ENCODE measurements around the gene RNASE4. TPM values are rescaled to one million over a fixed set of nuclear protein-coding genes. Genes with fewer than 3 reads are reported as not detected.

RNASE4 gene
- total RNA-seq, 1 donor from 2014 or later, result 5.3 TPM

DNA sequence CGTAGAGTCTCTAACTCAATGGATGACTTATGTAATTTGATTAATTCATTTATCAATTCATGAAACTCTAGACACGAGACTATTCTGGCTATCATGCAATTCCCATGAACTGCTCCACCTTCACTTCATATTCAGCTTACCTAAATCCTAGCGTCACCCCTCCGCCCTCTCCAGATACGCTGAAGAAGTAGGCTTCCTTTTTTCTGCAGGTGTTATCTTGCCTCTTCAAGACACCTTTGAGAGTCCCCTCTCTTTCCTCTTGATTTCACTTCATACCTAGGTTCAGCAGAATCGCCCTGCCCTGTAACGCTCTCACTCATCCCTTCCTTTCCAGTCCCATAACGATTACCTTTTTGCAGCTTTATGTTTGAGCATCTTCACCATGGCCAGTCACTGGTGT lies 4.0 kb upstream of the RNASE4 start:
- no peak overlapping the region for H3K4me3 Mint-ChIP-seq
- no peak for DNase-seq (ENCODE audit: low spot score in 2 of 2, unreplicated experiment in 2 of 2)
- H3K27me3 Mint-ChIP-seq (ENCODE audit: low read depth), result peaks cover 13% of the 10 kb centered on the region
- TF ChIP-seq, protein P1, sequence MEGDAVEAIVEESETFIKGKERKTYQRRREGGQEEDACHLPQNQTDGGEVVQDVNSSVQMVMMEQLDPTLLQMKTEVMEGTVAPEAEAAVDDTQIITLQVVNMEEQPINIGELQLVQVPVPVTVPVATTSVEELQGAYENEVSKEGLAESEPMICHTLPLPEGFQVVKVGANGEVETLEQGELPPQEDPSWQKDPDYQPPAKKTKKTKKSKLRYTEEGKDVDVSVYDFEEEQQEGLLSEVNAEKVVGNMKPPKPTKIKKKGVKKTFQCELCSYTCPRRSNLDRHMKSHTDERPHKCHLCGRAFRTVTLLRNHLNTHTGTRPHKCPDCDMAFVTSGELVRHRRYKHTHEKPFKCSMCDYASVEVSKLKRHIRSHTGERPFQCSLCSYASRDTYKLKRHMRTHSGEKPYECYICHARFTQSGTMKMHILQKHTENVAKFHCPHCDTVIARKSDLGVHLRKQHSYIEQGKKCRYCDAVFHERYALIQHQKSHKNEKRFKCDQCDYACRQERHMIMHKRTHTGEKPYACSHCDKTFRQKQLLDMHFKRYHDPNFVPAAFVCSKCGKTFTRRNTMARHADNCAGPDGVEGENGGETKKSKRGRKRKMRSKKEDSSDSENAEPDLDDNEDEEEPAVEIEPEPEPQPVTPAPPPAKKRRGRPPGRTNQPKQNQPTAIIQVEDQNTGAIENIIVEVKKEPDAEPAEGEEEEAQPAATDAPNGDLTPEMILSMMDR (IDR thresholded peaks at IDR 0.05; ENCODE audit: unreplicated experiment), result no peak
- no peak overlapping the region for H3K27ac Mint-ChIP-seq
- H3K4me1 Mint-ChIP-seq, result peaks cover 22% of the 10 kb centered on the region
- H3K36me3 Mint-ChIP-seq, result no peaks in the 10 kb centered on the region
- no peaks in the 10 kb centered on the region for H3K9me3 Mint-ChIP-seq

DNA sequence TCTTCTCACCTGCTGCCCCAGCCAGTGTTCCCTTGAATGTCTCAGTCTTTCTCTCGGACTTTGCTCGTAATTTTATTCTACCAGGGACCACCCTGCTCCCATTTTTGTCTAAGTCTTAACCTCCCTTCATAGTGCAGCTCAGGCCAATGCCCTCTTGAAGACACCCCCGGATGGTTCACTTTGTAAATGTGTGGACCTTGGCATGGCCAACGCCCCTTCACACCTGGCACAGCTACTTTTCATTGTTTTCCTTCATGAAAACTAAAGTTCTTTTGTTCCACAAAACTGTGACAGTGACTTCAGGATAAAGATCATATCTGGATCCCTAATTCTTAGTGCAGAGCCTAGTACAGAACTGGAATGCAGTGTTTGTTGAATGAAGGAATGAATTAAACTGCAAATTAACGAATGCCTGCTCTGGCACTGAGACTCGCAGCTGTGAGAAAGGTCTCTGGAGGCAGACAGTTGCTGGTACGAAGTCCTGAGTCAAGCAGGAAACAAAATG lies 3.5 kb upstream of the RNASE4 start:
- peaks cover 9% of the 10 kb centered on the region for H3K27me3 Mint-ChIP-seq (ENCODE audit: low read depth)
- no peak overlapping the region for H3K4me3 Mint-ChIP-seq
- TF ChIP-seq, protein P1 (IDR thresholded peaks at IDR 0.05; ENCODE audit: unreplicated experiment), result no peak
- H3K4me1 Mint-ChIP-seq, result peaks cover 22% of the 10 kb centered on the region
- H3K9me3 Mint-ChIP-seq, result no peaks in the 10 kb centered on the region
- DNase-seq (ENCODE audit: low spot score in 2 of 2, unreplicated experiment in 2 of 2), result no peak
- no peak overlapping the region for H3K27ac Mint-ChIP-seq
- no peaks in the 10 kb centered on the region for H3K36me3 Mint-ChIP-seq

DNA sequence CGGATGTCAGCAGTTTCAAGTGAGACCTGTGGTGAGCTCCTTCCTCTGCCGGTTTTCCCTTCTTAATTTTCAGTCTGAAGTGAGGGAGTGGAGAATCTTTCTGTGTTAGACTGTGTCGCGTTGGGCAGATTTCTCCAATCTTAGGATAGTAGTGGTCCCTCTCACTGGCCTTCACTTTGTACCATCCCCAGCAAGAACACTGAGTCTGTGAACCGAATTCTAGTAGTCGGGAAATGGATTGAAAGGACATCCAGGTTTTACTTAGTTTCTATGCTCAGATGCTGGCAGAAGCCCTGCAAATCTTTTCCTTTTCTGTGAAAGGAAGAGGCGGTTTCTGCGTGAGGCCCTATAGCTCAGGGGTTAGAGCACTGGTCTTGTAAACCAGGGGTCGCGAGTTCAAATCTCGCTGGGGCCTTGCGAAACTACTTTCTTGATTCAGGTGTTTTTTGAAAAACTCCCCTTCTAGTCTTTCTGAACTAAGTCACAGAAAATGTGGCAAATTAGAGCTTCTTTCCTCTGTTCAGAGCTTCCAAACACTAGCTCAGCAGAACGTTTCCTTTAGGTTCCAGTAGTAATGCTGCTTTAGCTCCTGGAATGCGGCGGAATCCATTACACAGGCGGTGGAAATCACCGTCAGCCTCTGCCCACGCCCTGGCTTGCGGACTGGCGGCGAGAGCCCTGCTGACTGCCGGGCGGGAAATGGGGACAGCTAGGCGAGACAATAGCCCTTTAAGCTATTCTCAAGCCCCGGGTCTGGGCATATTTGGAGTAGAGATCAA lies 2.8 kb upstream of the RNASE4 start:
- Mint-ChIP-seq H3K9me3 (no peaks in the 10 kb centered on the region), H3K36me3 (no peaks in the 10 kb centered on the region), H3K27me3 (ENCODE audit: low read depth) (peaks cover 3% of the 10 kb centered on the region), H3K4me3 (no peak overlapping the region), H3K4me1 (peaks cover 22% of the 10 kb centered on the region), H3K27ac (no peak overlapping the region)
- TF ChIP-seq, protein P1 (IDR thresholded peaks at IDR 0.05; ENCODE audit: unreplicated experiment), result no peak
- peak; percentile 46 to 92 for DNase-seq (ENCODE audit: low spot score in 2 of 2, unreplicated experiment in 2 of 2)

DNA sequence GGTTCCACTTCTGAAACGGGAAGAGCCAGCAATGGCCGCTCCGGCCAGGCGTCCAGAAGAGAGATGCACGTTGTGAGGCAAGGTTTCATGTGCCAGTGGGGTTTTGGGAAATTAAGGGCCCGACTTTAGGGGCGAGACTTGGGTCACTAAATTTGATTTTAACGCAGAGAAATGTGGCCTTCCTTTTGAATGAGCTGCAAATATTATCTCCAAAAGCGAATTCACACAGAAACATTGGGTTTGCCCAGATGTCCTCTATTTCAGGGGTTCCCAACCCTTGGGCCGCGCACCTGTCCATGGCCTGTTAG lies 2.3 kb upstream of the RNASE4 start:
- Mint-ChIP-seq H3K27me3 (ENCODE audit: low read depth) (no peaks in the 10 kb centered on the region), H3K27ac (no peak overlapping the region)
- TF ChIP-seq, protein P1 (IDR thresholded peaks at IDR 0.05; ENCODE audit: unreplicated experiment), result no peak

DNA sequence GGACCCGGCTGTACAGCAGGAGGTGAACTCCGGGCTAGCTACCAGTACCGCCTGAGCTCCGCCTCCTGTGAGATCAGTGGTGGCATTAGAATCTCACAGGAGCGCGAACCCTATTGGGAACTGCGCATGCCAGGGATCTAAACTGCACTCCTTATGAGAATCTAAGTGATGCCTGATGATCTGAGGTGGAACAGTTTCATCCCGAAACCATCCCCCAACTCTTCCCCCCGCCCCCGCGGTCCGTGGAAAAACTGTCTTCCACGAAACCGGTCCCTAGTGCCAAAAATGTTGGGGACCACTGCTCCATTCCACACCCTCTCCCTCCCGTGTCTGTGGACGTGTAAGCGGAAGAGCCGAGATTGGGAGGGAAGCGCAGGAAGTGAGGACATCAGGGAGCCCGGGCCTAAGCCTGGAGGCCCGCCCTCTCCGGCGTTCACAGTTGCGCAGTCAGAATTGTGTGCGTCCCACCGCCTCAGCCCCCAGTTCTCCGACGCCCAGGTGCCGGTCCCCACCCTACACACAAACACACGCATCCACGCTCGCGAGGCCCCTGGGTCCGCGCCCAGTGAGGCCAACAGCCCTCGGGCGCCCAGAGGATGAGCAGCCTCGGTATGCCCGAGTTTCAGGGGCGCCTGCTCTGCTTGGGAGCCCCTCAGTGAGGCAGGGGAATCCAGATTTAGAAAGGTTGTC lies 1.8 kb upstream of the RNASE4 start:
- DNase-seq (ENCODE audit: low spot score in 2 of 2, unreplicated experiment in 2 of 2), result peak; percentile 59 to 78
- no peak overlapping the region for H3K27ac Mint-ChIP-seq
- no peaks in the 10 kb centered on the region for H3K9me3 Mint-ChIP-seq
- no peaks in the 10 kb centered on the region for H3K27me3 Mint-ChIP-seq (ENCODE audit: low read depth)
- TF ChIP-seq, protein P1 (IDR thresholded peaks at IDR 0.05; ENCODE audit: unreplicated experiment), result no peak
- H3K4me1 Mint-ChIP-seq, result peaks cover 22% of the 10 kb centered on the region
- no peak overlapping the region for H3K4me3 Mint-ChIP-seq
- no peaks in the 10 kb centered on the region for H3K36me3 Mint-ChIP-seq

More for the DNA sequence above, 2.3 kb upstream of the RNASE4 start:
- DNase-seq (ENCODE audit: low spot score in 2 of 2, unreplicated experiment in 2 of 2), result no peak
- no peaks in the 10 kb centered on the region for H3K9me3 Mint-ChIP-seq
- H3K4me3 Mint-ChIP-seq, result no peak overlapping the region
- no peaks in the 10 kb centered on the region for H3K36me3 Mint-ChIP-seq
- H3K4me1 Mint-ChIP-seq, result peaks cover 22% of the 10 kb centered on the region
